Right atrium auricular region (tissue), 2 donors: ENCODE data around the gene ZNF141. TPM values are rescaled to one million over a fixed set of nuclear protein-coding genes. Genes with fewer than 3 reads are reported as not detected.

ENCODE experiments used
- DNase-seq: peaks from one replicate; pipeline ENCODE4 v3.0.0-alpha.2; 2019; ENCODE audit warnings: low spot score
- H3K27ac ChIP-seq, 2 donors: fragments of 200-600 bp; sonication (generic); 1 replicate in 1 of 2; 2 replicates in 1 of 2; pipeline ENCODE4 v1.5.1; 2016 to 2019
- H3K27me3 ChIP-seq, 2 donors: fragments of 200-600 bp; sonication (generic); one replicate each; pipeline versions ENCODE4 v1.5.1 to v1.6.0; 2017 to 2019
- H3K36me3 ChIP-seq: fragments of 200-600 bp; sonication (generic); one replicate; pipeline ENCODE4 v1.5.1; 2016
- H3K4me1 ChIP-seq, 2 donors: fragments of 200-600 bp; sonication (generic); one replicate each; pipeline versions ENCODE4 v1.5.1 to v1.6.0; 2017 to 2019
- H3K4me3 ChIP-seq, 2 donors: fragments of 200-600 bp; sonication (generic); 1 replicate in 1 of 2; 2 replicates in 1 of 2; pipeline ENCODE4 v1.5.1; 2017 to 2019; ENCODE audit warnings: mild to moderate bottlenecking in 1 of 2, moderate library complexity in 1 of 2
- H3K9me3 ChIP-seq, 2 donors: fragments of 200-600 bp; sonication (generic); one replicate each; pipeline ENCODE4 v1.5.1; 2019
- CTCF ChIP-seq, 2 donors: fragments of 200-600 bp; sonication (generic); IDR thresholded peaks; one replicate each; pipeline ENCODE4 v1.5.1; 2019; ENCODE audit warnings: antibody characterized with exemption in 2 of 2
- total RNA-seq, 2 donors: library from RNA; depleted of rRNA; stranded (reverse); fragments of >200 nt; gene quantifications; one replicate each; pipeline ENCODE4 v1.1.0, GENCODE V29; 2016

Gene ZNF141
- total RNA-seq, 2 donors from 2014 or later = 5.2 to 7.6 TPM

DNA sequence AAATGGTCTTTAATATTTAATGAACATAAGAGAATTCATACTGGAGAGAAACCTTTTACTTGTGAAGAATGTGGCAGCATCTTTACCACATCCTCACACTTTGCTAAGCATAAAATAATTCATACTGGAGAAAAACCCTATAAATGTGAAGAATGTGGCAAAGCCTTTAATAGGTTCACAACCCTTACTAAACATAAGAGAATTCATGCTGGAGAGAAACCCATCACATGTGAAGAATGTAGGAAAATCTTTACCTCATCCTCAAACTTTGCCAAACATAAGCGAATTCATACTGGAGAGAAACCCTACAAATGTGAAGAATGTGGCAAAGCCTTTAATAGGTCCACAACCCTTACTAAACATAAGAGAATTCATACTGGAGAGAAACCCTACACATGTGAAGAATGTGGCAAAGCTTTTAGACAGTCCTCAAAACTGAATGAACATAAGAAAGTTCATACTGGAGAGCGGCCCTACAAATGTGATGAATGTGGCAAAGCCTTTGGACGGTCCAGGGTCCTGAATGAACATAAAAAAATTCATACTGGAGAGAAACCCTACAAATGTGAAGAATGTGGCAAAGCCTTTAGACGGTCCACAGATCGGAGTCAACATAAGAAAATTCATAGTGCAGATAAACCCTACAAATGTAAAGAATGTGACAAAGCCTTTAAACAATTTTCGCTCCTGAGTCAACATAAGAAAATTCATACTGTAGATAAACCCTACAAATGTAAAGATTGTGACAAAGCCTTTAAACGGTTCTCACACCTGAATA is 35.6 kb downstream of the ZNF141 start:
- TF ChIP-seq CTCF (IDR thresholded peaks at IDR 0.05) = no peak
- Histone ChIP-seq H3K27me3 (no peaks in the 10 kb centered on the region), H3K4me1 (no peaks in the 10 kb centered on the region), H3K4me3 (no peak overlapping the region), H3K36me3 (peaks cover 52% of the 10 kb centered on the region), H3K9me3 (peaks cover 59 to 100% of the 10 kb centered on the region in 2 donors), H3K27ac (no peak overlapping the region)
- no peak for DNase-seq

GRCh38 chr4:374298-375160 is 36.9 kb downstream of the ZNF141 start:
- no peaks in the 10 kb centered on the region for H3K4me1 ChIP-seq
- no peak overlapping the region for H3K4me3 ChIP-seq
- DNase-seq = no peak
- no peak overlapping the region for H3K27ac ChIP-seq
- TF ChIP-seq CTCF (IDR thresholded peaks at IDR 0.05) = no peak
- peaks cover 62 to 100% of the 10 kb centered on the region in 2 donors for H3K9me3 ChIP-seq
- H3K36me3 ChIP-seq = peaks cover 49% of the 10 kb centered on the region
- H3K27me3 ChIP-seq = no peaks in the 10 kb centered on the region

- Histone ChIP-seq H3K4me1 (no peaks in the 10 kb centered on the region), H3K4me3 (no peak overlapping the region), H3K36me3 (no peaks in the 10 kb centered on the region), H3K9me3 (peaks cover 42 to 100% of the 10 kb centered on the region in 2 donors), H3K27me3 (no peaks in the 10 kb centered on the region), H3K27ac (no peak overlapping the region)
- no peak for DNase-seq
- no peak for TF ChIP-seq CTCF (IDR thresholded peaks at IDR 0.05)
These were observed 46.8 kb downstream of the ZNF141 start for GRCh38 chr4:384311-385010.

- H3K4me1 ChIP-seq = no peaks in the 10 kb centered on the region
- no peak overlapping the region for H3K4me3 ChIP-seq
- H3K27ac ChIP-seq = no peak overlapping the region
- H3K9me3 ChIP-seq = peaks cover 35 to 100% of the 10 kb centered on the region in 2 donors
- no peaks in the 10 kb centered on the region for H3K27me3 ChIP-seq
- H3K36me3 ChIP-seq = no peaks in the 10 kb centered on the region
- DNase-seq = no peak
- TF ChIP-seq CTCF (IDR thresholded peaks at IDR 0.05) = no peak
These were observed 48.5 kb downstream of the ZNF141 start for GRCh38 chr4:385934-386707.

GRCh38 chr4:386708-387105 is 49.1 kb downstream of the ZNF141 start:
- Histone ChIP-seq H3K9me3 (peaks cover 35 to 98% of the 10 kb centered on the region in 2 donors), H3K36me3 (no peaks in the 10 kb centered on the region), H3K4me1 (no peaks in the 10 kb centered on the region), H3K27ac (no peak overlapping the region), H3K27me3 (no peaks in the 10 kb centered on the region), H3K4me3 (no peak overlapping the region)
- no peak for DNase-seq
- no peak for TF ChIP-seq CTCF (IDR thresholded peaks at IDR 0.05)
